Erythroblast (primary cell): ENCODE measurements around the gene PTEN.
"Not testable (repeated sequence)": the region's sequence is repeated elsewhere in the genome, so short reads cannot be mapped to it uniquely, and the experiment has no call there.

Experiments used
- DNase-seq, 2 experiments: peaks; one replicate each; lab custom pipeline; 2025; lab: John Stamatoyannopoulos, UW
- GATA1 ChIP-seq: IDR thresholded peaks from 2 replicates; pipeline ENCODE4 v1.6.1; 2011; ENCODE audit warnings: low read depth, mild to moderate bottlenecking, control low read depth, low read length, moderate library complexity
- POLR2A ChIP-seq: IDR thresholded peaks from 2 replicates; pipeline ENCODE4 v1.6.1; 2011; ENCODE audit warnings: mild to moderate bottlenecking, low read length

The PTEN gene

GRCh38 chr10:87860156-87860795, 3.1 kb upstream of the PTEN start:
- TF ChIP-seq GATA1 = no peak
- TF ChIP-seq POLR2A = no peak

GRCh38 chr10:87860816-87861403, 2.5 kb upstream of the PTEN start:
- no peak for DNase-seq
- no peak for TF ChIP-seq POLR2A
- no peak for TF ChIP-seq GATA1

More at GRCh38 chr10:87860156-87860795, 3.1 kb upstream of the PTEN start:
- peak; percentile 67 to 68 for DNase-seq

GRCh38 chr10:87861566-87861952, 1.9 kb upstream of the PTEN start:
- no peak for TF ChIP-seq GATA1
- peak; percentile 92 to 93 for DNase-seq

DNA sequence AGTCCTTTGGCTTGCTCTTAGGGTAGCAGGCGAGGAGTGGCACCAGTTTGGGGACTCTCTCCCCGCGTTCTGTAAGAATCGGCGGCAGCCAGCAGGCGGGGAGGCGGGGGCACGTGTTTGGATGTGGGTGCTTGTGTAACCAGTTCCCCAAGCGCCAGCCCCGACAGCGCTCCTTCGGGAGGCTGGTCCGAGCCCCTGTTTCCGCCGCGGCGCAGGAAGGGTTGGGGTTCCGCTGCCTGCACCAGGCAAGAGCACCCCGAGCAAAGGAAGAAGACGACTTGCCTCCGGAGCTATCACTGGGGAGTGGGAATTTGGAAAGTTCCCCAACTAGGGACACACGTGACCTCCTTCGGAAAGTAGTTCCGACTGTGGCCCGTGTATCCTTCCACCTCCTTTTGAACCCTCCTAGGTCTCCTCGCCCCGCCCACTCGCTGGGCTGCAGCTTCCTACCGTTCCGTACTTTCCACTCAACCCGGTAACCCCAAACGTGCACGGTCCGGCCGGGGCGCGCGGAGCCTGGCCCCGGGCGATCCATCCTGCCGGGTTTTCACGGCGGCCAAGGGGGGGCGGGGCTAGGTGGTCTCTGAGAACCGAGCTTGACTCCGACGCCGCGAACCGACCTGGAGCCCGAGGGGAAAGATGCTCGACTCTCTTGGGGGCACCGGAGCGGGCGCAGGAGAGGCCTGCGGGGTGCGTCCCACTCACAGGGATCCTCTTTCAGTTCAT, 1.3 kb upstream of the PTEN start:
- TF ChIP-seq GATA1 = no peak
- TF ChIP-seq POLR2A = peak; percentile 84
- peak; percentile 99 for DNase-seq

- TF ChIP-seq POLR2A (no peak), GATA1 (no peak)
- DNase-seq = no peak
Observed at GRCh38 chr10:87862679-87863052, 759 bp upstream of the PTEN start.

DNA sequence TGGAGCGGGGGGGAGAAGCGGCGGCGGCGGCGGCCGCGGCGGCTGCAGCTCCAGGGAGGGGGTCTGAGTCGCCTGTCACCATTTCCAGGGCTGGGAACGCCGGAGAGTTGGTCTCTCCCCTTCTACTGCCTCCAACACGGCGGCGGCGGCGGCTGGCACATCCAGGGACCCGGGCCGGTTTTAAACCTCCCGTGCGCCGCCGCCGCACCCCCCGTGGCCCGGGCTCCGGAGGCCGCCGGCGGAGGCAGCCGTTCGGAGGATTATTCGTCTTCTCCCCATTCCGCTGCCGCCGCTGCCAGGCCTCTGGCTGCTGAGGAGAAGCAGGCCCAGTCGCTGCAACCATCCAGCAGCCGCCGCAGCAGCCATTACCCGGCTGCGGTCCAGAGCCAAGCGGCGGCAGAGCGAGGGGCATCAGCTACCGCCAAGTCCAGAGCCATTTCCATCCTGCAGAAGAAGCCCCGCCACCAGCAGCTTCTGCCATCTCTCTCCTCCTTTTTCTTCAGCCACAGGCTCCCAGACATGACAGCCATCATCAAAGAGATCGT, 598 bp downstream of the PTEN start:
- DNase-seq = peak; percentile 62 to 71

DNA sequence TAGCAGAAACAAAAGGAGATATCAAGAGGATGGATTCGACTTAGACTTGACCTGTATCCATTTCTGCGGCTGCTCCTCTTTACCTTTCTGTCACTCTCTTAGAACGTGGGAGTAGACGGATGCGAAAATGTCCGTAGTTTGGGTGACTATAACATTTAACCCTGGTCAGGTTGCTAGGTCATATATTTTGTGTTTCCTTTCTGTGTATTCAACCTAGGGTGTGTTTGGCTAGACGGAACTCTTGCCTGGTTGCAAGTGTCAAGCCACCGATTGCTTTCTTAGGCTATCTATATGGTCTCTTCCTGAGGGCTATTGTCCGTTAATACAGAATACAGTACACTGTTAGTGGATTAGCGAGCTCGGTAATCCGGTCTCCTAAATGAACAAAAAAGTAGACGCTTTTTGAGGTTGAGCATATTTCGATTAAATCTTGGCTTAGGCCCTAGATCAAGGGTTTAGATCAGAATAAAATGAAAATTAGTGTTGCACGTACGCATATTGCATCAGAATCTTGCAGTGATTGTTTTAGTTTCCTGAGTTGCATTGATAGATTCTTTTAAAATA, 1.2 kb downstream of the PTEN start:
- TF ChIP-seq POLR2A = no peak
- TF ChIP-seq GATA1 = no peak
- DNase-seq = peak; percentile 49 to 68

GRCh38 chr10:87865241-87865881, 1.9 kb downstream of the PTEN start:
- DNase-seq = peak; percentile 27 to 50
- TF ChIP-seq GATA1 (no peak), POLR2A (no peak)

DNA sequence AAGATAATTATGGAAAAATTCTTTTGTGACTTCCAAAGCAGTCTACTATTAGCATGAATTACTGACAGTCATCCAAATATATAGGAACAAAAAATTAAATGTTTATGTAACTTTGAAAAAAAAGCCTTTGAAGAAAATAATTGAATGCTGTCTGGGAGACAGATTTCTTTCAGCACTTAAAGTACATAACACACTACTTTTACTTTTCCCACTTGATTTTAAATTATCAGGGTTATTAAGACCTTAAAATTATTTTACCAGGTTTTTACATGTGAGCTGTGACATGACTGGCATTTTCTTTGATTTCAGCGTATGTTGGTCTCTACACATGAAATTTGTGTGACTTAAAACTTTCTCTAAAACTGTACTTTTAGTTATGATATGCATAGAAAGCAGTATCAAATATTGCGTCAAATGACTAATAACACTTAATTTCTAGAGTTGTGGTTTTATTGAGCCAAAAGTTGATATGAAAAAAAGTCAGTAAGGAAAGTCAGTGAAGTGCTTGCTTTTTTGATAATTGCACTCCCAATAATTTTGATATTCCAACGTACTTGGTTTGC, 3.1 kb downstream of the PTEN start:
- DNase-seq = peak; percentile 14 to 28
- TF ChIP-seq POLR2A (no peak), GATA1 (no peak)

- TF ChIP-seq GATA1 (no peak), POLR2A (peak; percentile 15)
- no peak for DNase-seq
Observed at GRCh38 chr10:87867453-87867852, 4.0 kb downstream of the PTEN start.

DNA sequence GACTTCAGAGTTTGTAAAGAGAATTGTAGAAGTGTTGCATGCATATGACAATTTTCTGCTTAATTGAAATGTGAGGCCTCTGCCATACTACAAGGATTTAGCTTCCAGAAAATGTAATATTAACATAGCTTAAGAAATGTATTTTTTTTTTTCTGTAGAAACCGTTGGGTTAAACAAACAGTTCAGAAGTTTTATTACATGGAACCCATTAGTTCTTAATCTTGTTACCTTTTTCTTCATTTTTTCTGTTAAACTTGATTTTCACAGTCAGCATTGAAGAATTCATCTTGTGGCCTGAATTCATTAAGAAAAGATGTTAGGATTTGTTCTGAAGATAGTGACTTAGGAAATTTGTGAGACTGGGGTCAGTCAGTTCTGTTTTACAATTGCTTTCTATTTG, 4.9 kb downstream of the PTEN start:
- DNase-seq = no peak
- TF ChIP-seq POLR2A = no peak
- TF ChIP-seq GATA1 = no peak

DNA sequence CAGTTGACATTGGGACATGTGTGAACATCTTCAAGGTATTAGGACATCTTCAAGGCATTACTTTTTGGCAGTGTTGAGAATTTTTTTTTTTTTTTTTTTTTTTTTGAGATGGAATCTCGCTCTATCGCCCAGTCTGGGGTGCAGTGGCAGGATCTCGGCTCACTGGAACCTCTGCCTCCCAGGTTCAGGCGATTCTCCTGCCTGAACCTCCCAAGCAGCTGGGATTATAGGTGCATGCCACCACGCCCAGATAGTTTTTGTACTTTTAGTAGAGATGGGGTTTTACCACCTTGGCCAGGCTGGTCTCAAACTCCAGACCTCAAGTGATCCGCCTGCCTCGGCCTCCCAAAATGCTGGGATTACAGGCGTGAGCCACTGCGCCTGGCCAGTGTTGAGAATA, 5.7 kb downstream of the PTEN start:
- not testable (repeated sequence) for DNase-seq

- TF ChIP-seq GATA1 (no peak), POLR2A (no peak)
- no peak for DNase-seq
Observed at GRCh38 chr10:87869773-87870551, 6.5 kb downstream of the PTEN start.
